B cell (primary cell): ENCODE measurements around the gene RASGRP4.

ENCODE experiments used
- CTCF ChIP-seq: fragments of 200-600 bp; IDR thresholded peaks from one replicate; pipeline ENCODE4 v1.8.0; 2022; ENCODE audit warnings: antibody characterized with exemption, mild to moderate bottlenecking
- EZH2 ChIP-seq: IDR thresholded peaks from 2 replicates; pipeline ENCODE4 v1.6.1; 2012; ENCODE audit warnings: borderline replicate concordance, low read depth, mild to moderate bottlenecking, moderate library complexity, low read length; ENCODE audit not compliant: insufficient read depth, poor library complexity, severe bottlenecking

- no peak for TF ChIP-seq CTCF
- no peak for TF ChIP-seq EZH2
Observed at GRCh38 chr19:38394488-38394887, 31.5 kb downstream of the RASGRP4 start.
